Vagina (tissue), 2 donors: ENCODE data around the gene SYNDIG1. TPM values are rescaled to one million over a fixed set of nuclear protein-coding genes. Genes with fewer than 3 reads are reported as not detected.

Source experiments
- DNase-seq, 2 donors: peaks; one replicate each; pipeline ENCODE4 v3.0.0-alpha.2; 2017; ENCODE audit errors: extremely low spot score in 2 of 2
- H3K27ac ChIP-seq: fragments of 200-600 bp; sonication (generic); one replicate; pipeline ENCODE4 v1.5.1; 2019
- H3K27me3 ChIP-seq: fragments of 200-600 bp; sonication (generic); one replicate; pipeline ENCODE4 v1.5.1; 2019
- H3K36me3 ChIP-seq, 2 donors: fragments of 200-600 bp; sonication (generic); one replicate each; pipeline ENCODE4 v1.5.1; 2017 to 2019
- H3K4me1 ChIP-seq: fragments of 200-600 bp; sonication (generic); one replicate; pipeline ENCODE4 v1.5.1; 2019
- H3K4me3 ChIP-seq, 2 donors: fragments of 200-600 bp; sonication (generic); 1 replicate in 1 of 2; 2 replicates in 1 of 2; pipeline ENCODE4 v1.5.1; 2016 to 2019
- H3K9me3 ChIP-seq: fragments of 200-600 bp; sonication (generic); one replicate; pipeline ENCODE4 v1.5.1; 2019
- POLR2A ChIP-seq, 2 donors: fragments of 450-650 bp; IDR thresholded peaks; one replicate each; pipeline ENCODE4 v1.6.1; 2017; ENCODE audit warnings: antibody characterized with exemption in 2 of 2, mild to moderate bottlenecking in 2 of 2, moderate library complexity in 2 of 2
- POLR2AphosphoS5 ChIP-seq, 2 donors: sonication (generic); formaldehyde crosslinking; IDR thresholded peaks; one replicate each; pipeline ENCODE4 v1.9.0; 2017; ENCODE audit warnings: antibody characterized with exemption in 2 of 2, mild to moderate bottlenecking in 2 of 2, low read depth in 1 of 2; ENCODE audit not compliant: insufficient read depth in 1 of 2
- intact Hi-C: fragments of 100-400 bp; cut with DNase I; formaldehyde crosslinking; loops from one replicate; pipeline ENCODE4 v1.15.1; 2023
- total RNA-seq: library from RNA; depleted of rRNA; stranded (reverse); fragments of >200 nt; gene quantifications from one replicate; pipeline ENCODE4 v1.2.3, GENCODE V29; 2016
- TF ChIP-seq, protein P1 (sequence below), 3 experiments: fragments of 450-650 bp in 2 of 3; fragments of 200-600 bp in 1 of 3; sonication (generic) in 1 of 3; IDR thresholded peaks; one replicate each; pipeline ENCODE4 v1.5.1; 2017 to 2019; ENCODE audit warnings: antibody characterized with exemption in 3 of 3, mild to moderate bottlenecking in 2 of 3, moderate library complexity in 2 of 3

The SYNDIG1 gene
- total RNA-seq, 1 donor from 2014 or later, result 3.2 TPM

DNA sequence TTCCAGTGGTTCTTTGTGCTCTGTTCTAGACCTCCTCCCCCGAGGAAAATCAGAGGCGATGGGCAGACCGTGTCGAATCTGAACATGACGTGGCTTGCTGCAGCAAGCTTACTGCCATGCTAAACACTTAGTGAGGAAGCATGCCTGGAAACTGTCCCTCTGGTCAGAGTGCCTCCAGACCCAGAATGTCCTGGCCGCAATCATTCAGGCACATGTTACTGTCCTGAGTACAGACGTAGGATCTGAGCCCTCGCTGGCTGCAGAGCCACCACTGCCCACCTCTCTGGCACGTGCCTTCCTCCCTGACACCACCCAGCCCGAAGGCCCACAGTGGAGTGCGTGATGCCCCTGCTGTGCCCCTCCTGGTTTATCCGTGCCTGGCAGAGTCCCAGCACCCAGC, 163.6 kb downstream of the SYNDIG1 start:
- H3K27ac ChIP-seq, result no peak overlapping the region
- H3K4me3 ChIP-seq, result no peak overlapping the region
- H3K4me1 ChIP-seq, result no peaks in the 10 kb centered on the region
- H3K27me3 ChIP-seq, result no peaks in the 10 kb centered on the region
- no peak for DNase-seq
- H3K9me3 ChIP-seq, result no peaks in the 10 kb centered on the region
- no peaks in the 10 kb centered on the region for H3K36me3 ChIP-seq
- intact Hi-C loops, result no loop called here
- TF ChIP-seq, protein P1, sequence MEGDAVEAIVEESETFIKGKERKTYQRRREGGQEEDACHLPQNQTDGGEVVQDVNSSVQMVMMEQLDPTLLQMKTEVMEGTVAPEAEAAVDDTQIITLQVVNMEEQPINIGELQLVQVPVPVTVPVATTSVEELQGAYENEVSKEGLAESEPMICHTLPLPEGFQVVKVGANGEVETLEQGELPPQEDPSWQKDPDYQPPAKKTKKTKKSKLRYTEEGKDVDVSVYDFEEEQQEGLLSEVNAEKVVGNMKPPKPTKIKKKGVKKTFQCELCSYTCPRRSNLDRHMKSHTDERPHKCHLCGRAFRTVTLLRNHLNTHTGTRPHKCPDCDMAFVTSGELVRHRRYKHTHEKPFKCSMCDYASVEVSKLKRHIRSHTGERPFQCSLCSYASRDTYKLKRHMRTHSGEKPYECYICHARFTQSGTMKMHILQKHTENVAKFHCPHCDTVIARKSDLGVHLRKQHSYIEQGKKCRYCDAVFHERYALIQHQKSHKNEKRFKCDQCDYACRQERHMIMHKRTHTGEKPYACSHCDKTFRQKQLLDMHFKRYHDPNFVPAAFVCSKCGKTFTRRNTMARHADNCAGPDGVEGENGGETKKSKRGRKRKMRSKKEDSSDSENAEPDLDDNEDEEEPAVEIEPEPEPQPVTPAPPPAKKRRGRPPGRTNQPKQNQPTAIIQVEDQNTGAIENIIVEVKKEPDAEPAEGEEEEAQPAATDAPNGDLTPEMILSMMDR (IDR thresholded peaks at IDR 0.05), result no peak
- TF ChIP-seq POLR2A (IDR thresholded peaks at IDR 0.05) (no peak), POLR2AphosphoS5 (IDR thresholded peaks at IDR 0.05; ENCODE audit: insufficient read depth in 1 of 2, low read depth in 1 of 2) (no peak)

DNA sequence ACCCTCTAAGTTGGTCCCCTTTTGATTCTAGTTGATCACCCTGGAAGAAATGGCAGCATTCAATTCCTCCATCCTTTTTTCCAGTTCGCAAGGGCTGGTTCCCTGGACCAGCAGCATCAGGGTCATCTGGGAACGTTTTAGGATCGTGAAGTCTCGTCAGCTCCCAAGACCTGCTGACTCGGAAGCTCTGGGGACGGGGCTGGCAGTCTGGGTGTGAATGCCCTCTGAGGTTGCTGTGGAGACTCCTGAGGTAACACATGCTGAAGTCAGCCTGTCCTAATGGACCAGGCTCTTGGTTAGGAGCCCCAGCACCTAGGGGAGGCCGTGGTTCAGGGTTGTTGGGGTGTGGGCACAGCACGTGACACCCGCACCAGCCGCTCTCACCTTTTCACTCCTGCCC, 164.1 kb downstream of the SYNDIG1 start:
- Histone ChIP-seq H3K4me3 (no peak overlapping the region), H3K4me1 (no peaks in the 10 kb centered on the region), H3K9me3 (no peaks in the 10 kb centered on the region), H3K36me3 (no peaks in the 10 kb centered on the region), H3K27ac (no peak overlapping the region), H3K27me3 (no peaks in the 10 kb centered on the region)
- no peak for DNase-seq
- TF ChIP-seq POLR2A (IDR thresholded peaks at IDR 0.05), result no peak
- TF ChIP-seq POLR2AphosphoS5 (IDR thresholded peaks at IDR 0.05; ENCODE audit: insufficient read depth in 1 of 2, low read depth in 1 of 2), result no peak
- TF ChIP-seq, protein P1 (IDR thresholded peaks at IDR 0.05), result no peak
- intact Hi-C loops, result no loop called here

DNA sequence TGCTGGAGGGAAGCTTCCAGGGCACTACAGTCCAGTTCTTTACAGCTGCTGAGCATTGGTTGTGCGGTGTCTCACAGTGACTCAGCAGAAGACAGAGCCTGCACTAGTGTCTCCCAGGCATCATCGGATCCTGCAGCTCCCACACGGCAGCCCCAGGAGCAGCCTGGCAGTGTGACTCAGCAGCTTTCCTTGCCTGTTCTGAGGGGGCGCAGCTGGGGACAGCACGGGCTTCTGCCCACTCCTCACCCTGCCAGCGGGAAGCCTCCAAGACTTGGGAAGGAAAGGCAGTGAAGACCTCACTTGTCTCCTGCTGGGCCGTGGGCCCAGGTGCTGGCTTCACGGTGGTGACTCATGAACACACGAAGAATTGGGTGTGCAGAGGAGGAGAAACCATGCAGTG, 165.4 kb downstream of the SYNDIG1 start:
- H3K9me3 ChIP-seq, result no peaks in the 10 kb centered on the region
- H3K27me3 ChIP-seq, result no peaks in the 10 kb centered on the region
- DNase-seq, result peak in 1 of 2 donors; percentile 83
- no peaks in the 10 kb centered on the region for H3K36me3 ChIP-seq
- TF ChIP-seq POLR2AphosphoS5 (IDR thresholded peaks at IDR 0.05; ENCODE audit: insufficient read depth in 1 of 2, low read depth in 1 of 2), result no peak
- TF ChIP-seq, protein P1 (IDR thresholded peaks at IDR 0.05), result no peak
- TF ChIP-seq POLR2A (IDR thresholded peaks at IDR 0.05), result no peak
- H3K4me3 ChIP-seq, result no peak overlapping the region
- intact Hi-C loops, result no loop called here
- no peaks in the 10 kb centered on the region for H3K4me1 ChIP-seq
- H3K27ac ChIP-seq, result no peak overlapping the region

DNA sequence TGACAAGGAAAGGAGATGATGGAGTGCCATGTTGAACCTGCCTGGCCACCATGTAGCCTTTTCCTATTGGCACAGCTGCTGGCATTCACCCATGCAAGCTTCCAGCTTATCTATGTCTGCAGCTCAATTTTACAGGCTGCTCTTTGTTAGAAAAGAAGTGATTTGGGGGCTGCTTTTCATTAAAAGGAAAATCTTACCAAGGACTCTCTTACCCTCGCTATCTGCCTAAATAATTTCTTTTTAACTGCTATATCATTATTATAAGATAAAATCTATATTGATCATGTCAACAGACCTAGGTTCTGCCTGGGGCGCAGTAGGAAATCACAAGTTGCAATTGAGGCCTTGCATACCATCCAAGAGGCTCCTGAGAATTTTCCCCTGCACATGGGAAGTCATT, 167.2 kb downstream of the SYNDIG1 start:
- no peak for DNase-seq
- Histone ChIP-seq H3K4me1 (no peaks in the 10 kb centered on the region), H3K27me3 (no peaks in the 10 kb centered on the region), H3K36me3 (no peaks in the 10 kb centered on the region), H3K27ac (no peak overlapping the region), H3K9me3 (no peaks in the 10 kb centered on the region), H3K4me3 (no peak overlapping the region)
- TF ChIP-seq, protein P1 (IDR thresholded peaks at IDR 0.05), result no peak
- TF ChIP-seq POLR2A (IDR thresholded peaks at IDR 0.05) (no peak), POLR2AphosphoS5 (IDR thresholded peaks at IDR 0.05; ENCODE audit: insufficient read depth in 1 of 2, low read depth in 1 of 2) (no peak)
- intact Hi-C loops, result no loop called here

DNA sequence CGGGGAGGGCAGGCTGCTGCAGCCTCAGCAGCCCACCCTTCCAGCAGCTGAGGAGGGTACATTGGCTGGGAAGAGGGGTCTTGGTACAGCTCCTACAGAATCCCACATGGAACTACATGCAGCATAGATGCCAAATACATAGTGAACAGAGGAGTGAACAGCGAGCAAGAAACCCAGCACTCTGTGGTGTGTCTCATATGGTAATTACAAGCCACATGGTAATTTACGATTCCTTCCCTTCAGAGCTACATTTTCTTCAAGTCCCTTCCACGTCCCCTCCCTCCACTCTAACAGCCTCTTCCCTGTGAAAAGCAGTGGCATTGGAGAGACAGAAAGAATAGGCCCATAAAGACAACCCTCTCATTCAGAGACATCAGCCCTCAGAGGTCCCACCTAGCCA, 167.7 kb downstream of the SYNDIG1 start:
- intact Hi-C loops, result no loop called here
- DNase-seq, result peak in 1 of 2 donors; percentile 34
- TF ChIP-seq, protein P1 (IDR thresholded peaks at IDR 0.05), result no peak
- TF ChIP-seq POLR2AphosphoS5 (IDR thresholded peaks at IDR 0.05; ENCODE audit: insufficient read depth in 1 of 2, low read depth in 1 of 2) (no peak), POLR2A (IDR thresholded peaks at IDR 0.05) (no peak)

More for the DNA sequence above, 167.7 kb downstream of the SYNDIG1 start:
- no peaks in the 10 kb centered on the region for H3K36me3 ChIP-seq
- H3K4me1 ChIP-seq, result no peaks in the 10 kb centered on the region
- no peaks in the 10 kb centered on the region for H3K9me3 ChIP-seq
- no peak overlapping the region for H3K27ac ChIP-seq
- no peak overlapping the region for H3K4me3 ChIP-seq
- no peaks in the 10 kb centered on the region for H3K27me3 ChIP-seq
